Astrocyte of the spinal cord (primary cell): Measurements from ENCODE around the gene RABEP2.

Experiments used
- DNase-seq: peaks from one replicate; pipeline ENCODE4 v3.0.0; 2011; ENCODE audit warnings: low read depth, low spot score
- H3K4me3 ChIP-seq: 2 replicates; pipeline ENCODE4 v1.5.1; 2011; ENCODE audit warnings: low read depth, mild to moderate bottlenecking, low read length, moderate library complexity
- in situ Hi-C: cut with HindIII; loops from 2 replicates; pipeline ENCODE4 v1.10.0; 2017; ENCODE audit warnings: low sequenced_read_pairs
- TF ChIP-seq, protein P1 (sequence below): IDR thresholded peaks from 2 replicates; pipeline ENCODE4 v1.5.1; 2012; ENCODE audit warnings: low read depth, mild to moderate bottlenecking, low read length, inconsistent platforms

RABEP2 gene

GRCh38 chr16:28915181-28915580 lies 9.9 kb downstream of the RABEP2 start:
- TF ChIP-seq, protein P1, sequence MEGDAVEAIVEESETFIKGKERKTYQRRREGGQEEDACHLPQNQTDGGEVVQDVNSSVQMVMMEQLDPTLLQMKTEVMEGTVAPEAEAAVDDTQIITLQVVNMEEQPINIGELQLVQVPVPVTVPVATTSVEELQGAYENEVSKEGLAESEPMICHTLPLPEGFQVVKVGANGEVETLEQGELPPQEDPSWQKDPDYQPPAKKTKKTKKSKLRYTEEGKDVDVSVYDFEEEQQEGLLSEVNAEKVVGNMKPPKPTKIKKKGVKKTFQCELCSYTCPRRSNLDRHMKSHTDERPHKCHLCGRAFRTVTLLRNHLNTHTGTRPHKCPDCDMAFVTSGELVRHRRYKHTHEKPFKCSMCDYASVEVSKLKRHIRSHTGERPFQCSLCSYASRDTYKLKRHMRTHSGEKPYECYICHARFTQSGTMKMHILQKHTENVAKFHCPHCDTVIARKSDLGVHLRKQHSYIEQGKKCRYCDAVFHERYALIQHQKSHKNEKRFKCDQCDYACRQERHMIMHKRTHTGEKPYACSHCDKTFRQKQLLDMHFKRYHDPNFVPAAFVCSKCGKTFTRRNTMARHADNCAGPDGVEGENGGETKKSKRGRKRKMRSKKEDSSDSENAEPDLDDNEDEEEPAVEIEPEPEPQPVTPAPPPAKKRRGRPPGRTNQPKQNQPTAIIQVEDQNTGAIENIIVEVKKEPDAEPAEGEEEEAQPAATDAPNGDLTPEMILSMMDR = no peak
- in situ Hi-C loops = no loop called here
- H3K4me3 ChIP-seq = no peak overlapping the region
- DNase-seq = peak; percentile 17

GRCh38 chr16:28913946-28914724 lies 10.9 kb downstream of the RABEP2 start:
- TF ChIP-seq, protein P1 = no peak
- no peak for DNase-seq
- H3K4me3 ChIP-seq = no peak overlapping the region
- in situ Hi-C loops = no loop called here

DNA sequence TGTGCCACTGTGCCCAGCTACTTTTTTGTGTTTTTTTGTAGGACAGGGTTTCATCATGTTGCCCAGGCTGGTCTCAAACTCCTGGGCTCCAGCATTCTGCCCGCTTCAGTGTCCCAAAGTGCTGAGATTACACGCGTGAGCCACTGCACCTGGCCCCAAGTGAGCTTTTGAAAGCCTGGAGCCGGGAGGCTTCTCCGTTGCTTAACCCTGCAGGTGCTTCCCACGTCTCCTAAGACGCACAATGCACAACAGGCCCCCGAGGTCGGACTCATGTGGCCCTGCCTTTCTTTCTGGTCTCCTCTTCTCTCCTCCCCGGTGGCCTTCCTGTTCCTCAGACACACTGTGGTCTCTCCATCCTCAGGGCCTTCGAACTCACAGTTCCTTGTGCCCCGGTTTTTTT lies 12.5 kb downstream of the RABEP2 start:
- no peak for DNase-seq
- TF ChIP-seq, protein P1 = no peak
- no peak overlapping the region for H3K4me3 ChIP-seq
- in situ Hi-C loops = no loop called here

- in situ Hi-C loops = no loop called here
- no peak for DNase-seq
- TF ChIP-seq, protein P1 = no peak
- H3K4me3 ChIP-seq = no peak overlapping the region
Measured at GRCh38 chr16:28910086-28911031, 14.7 kb downstream of the RABEP2 start.

GRCh38 chr16:28905800-28906372 lies 19.2 kb downstream of the RABEP2 start:
- in situ Hi-C loops = no loop called here
- DNase-seq = no peak
- no peak overlapping the region for H3K4me3 ChIP-seq
- TF ChIP-seq, protein P1 = no peak

GRCh38 chr16:28905229-28905754 lies 19.7 kb downstream of the RABEP2 start:
- no peak overlapping the region for H3K4me3 ChIP-seq
- TF ChIP-seq, protein P1 = no peak
- no peak for DNase-seq
- in situ Hi-C loops = no loop called here
